Dendritic cell treated with granulocyte-macrophage colony-stimulating factor and Interleukin-4, amounts not matched to agents 40 ng/mL and 50 ng/mL, for 4 days (primary cell): ENCODE data around the gene CFAP20DC.
"Not testable (repeated sequence)": the region's sequence is repeated elsewhere in the genome, so short reads cannot be mapped to it uniquely, and the experiment has no call there.

Experiments used
- H3K27ac Mint-ChIP-seq: one replicate; pipeline ENCODE4 v1.8.0; 2022; ENCODE audit warnings: mild to moderate bottlenecking, mixed read lengths
- H3K27me3 Mint-ChIP-seq: one replicate; pipeline ENCODE4 v1.8.0; 2022; ENCODE audit warnings: mild to moderate bottlenecking, mixed read lengths
- H3K36me3 Mint-ChIP-seq: one replicate; pipeline ENCODE4 v1.8.0; 2022; ENCODE audit warnings: low read depth, mixed read lengths
- H3K4me1 Mint-ChIP-seq: one replicate; pipeline ENCODE4 v1.8.0; 2022; ENCODE audit warnings: low read depth, mixed read lengths
- H3K4me3 Mint-ChIP-seq: one replicate; pipeline ENCODE4 v1.8.0; 2022; ENCODE audit warnings: mild to moderate bottlenecking, moderate library complexity, mixed read lengths
- H3K9me3 Mint-ChIP-seq: one replicate; pipeline ENCODE4 v1.8.0; 2022; ENCODE audit warnings: mixed read lengths
- intact Hi-C: fragments of 100-400 bp; cut with micrococcal nuclease; formaldehyde crosslinking; loops from one replicate; pipeline ENCODE4 v1.15.0; 2022

The CFAP20DC gene

DNA sequence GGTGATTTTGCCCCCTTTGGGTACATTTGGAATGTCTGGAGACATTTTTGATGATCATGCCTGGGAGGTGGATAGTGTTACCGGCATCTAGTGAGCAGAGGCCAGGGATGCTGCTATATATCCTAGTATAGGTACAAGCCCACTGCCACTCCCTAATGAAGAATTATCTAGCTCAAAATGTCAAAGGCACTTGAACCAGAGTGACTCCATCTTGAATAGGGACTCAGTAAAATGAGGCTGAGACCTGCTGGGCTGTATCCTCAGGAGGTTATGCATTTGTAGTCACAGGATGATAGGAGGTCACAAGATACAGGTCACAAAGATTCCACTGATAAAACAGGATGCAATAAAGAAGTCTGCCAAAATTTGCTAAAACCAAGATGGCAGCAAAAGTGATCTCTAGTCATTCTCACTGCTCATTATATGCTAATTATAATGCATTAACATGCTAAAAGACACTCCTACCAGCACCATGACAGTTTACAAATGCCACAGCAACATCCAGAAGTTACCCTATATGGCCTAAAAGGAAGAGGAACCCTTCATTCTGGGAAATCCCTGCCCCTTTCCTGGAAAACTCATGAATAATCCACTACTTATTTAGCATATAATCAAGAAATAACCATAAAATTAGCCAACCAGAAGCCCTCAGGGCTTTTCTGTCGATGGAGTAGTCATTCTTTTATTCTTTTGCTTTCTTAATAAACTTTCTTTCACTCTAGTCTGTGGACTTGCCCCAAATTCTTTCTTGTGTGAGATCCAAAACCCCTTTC is 343.2 kb downstream of the CFAP20DC start:
- H3K27ac Mint-ChIP-seq: no peak overlapping the region
- H3K4me3 Mint-ChIP-seq: no peak overlapping the region
- no peaks in the 10 kb centered on the region for H3K27me3 Mint-ChIP-seq
- no peaks in the 10 kb centered on the region for H3K36me3 Mint-ChIP-seq
- H3K4me1 Mint-ChIP-seq: no peaks in the 10 kb centered on the region
- intact Hi-C loops: no loop called here
- peaks cover 7% of the 10 kb centered on the region for H3K9me3 Mint-ChIP-seq

DNA sequence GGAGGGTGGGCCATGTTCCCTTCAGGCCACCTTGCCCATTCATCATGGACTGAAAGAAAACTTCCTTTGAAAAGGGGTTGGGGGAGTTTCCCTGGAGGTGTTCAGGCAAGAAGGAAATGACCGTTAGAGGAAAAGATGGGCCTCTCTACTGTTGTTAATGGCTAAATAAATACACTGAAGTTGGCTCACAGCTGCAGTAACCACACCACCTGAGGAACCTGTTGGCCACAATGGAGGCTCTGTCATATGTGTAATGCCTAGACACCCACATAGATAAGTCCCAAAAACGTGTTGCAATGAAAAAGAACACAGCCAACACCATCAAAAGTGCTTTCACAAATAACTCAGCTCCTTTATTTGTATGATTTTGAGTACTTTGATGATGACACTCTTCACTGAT is 345.1 kb downstream of the CFAP20DC start:
- no peak overlapping the region for H3K4me3 Mint-ChIP-seq
- intact Hi-C loops: no loop called here
- no peaks in the 10 kb centered on the region for H3K27me3 Mint-ChIP-seq
- no peaks in the 10 kb centered on the region for H3K4me1 Mint-ChIP-seq
- no peak overlapping the region for H3K27ac Mint-ChIP-seq
- H3K9me3 Mint-ChIP-seq: peaks cover 7% of the 10 kb centered on the region
- H3K36me3 Mint-ChIP-seq: no peaks in the 10 kb centered on the region

GRCh38 chr3:58704304-58704703 is 345.5 kb downstream of the CFAP20DC start:
- H3K4me3 Mint-ChIP-seq, H3K27me3 Mint-ChIP-seq, H3K27ac Mint-ChIP-seq, intact Hi-C loops, H3K36me3 Mint-ChIP-seq, H3K9me3 Mint-ChIP-seq, H3K4me1 Mint-ChIP-seq: not testable (repeated sequence)

- Mint-ChIP-seq H3K36me3 (no peaks in the 10 kb centered on the region), H3K27me3 (no peaks in the 10 kb centered on the region), H3K27ac (no peak overlapping the region), H3K4me3 (no peak overlapping the region), H3K9me3 (peaks cover 9% of the 10 kb centered on the region), H3K4me1 (peaks cover 33% of the 10 kb centered on the region)
- intact Hi-C loops: no loop called here
Measured at GRCh38 chr3:58698246-58698645, 351.6 kb downstream of the CFAP20DC start.

DNA sequence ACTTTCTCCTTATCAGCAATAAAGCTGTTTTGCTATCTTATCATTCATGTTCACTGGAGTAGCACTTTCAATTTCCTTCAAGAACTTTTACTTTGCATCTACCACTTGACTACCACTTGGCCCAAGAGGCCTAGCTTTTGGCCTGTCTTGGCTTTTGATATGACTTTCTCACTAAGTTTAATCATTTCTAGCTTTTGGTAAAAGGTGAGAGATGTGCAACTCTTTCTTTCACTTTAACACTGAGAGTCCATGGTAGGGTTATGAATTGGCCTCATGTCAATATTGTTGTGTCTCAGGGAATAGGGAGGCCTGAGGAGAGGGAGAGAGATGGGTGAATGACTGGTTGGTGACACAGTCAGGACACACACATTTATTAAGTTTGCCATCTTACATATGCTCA is 352.3 kb downstream of the CFAP20DC start:
- Mint-ChIP-seq H3K27ac (no peak overlapping the region), H3K4me1 (peaks cover 33% of the 10 kb centered on the region), H3K36me3 (no peaks in the 10 kb centered on the region), H3K9me3 (peaks cover 13% of the 10 kb centered on the region), H3K4me3 (no peak overlapping the region), H3K27me3 (no peaks in the 10 kb centered on the region)
- intact Hi-C loops: no loop called here

GRCh38 chr3:58696813-58697212 is 353.0 kb downstream of the CFAP20DC start:
- Mint-ChIP-seq H3K9me3 (peaks cover 16% of the 10 kb centered on the region), H3K4me1 (peaks cover 33% of the 10 kb centered on the region)
- H3K36me3 Mint-ChIP-seq, H3K27ac Mint-ChIP-seq, H3K4me3 Mint-ChIP-seq, intact Hi-C loops, H3K27me3 Mint-ChIP-seq: not testable (repeated sequence)

GRCh38 chr3:58696093-58696492 is 353.7 kb downstream of the CFAP20DC start:
- no peak overlapping the region for H3K27ac Mint-ChIP-seq
- intact Hi-C loops: no loop called here
- H3K9me3 Mint-ChIP-seq: peaks cover 23% of the 10 kb centered on the region
- no peaks in the 10 kb centered on the region for H3K36me3 Mint-ChIP-seq
- H3K4me1 Mint-ChIP-seq: peaks cover 33% of the 10 kb centered on the region
- H3K27me3 Mint-ChIP-seq: no peaks in the 10 kb centered on the region
- H3K4me3 Mint-ChIP-seq: no peak overlapping the region

DNA sequence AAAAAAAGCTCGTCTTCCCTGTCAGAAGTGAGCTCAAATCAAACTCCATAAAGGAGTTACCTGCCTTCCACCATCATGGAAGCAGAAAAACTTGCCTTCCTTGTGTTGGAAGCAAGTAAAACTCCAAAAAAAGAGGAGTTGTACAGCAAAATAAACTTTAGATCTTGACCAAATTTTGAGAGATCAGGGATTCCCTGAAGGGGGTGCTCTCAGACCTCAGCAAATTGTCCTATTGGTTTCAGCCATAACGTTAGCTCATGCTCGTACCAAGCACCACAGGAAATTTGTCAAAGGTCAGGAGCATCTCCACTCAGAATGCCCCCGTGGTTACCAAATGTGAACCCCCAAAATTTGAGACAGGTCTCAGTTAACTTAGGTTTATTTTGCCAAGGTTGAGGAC is 354.5 kb downstream of the CFAP20DC start:
- H3K27me3 Mint-ChIP-seq, H3K36me3 Mint-ChIP-seq, intact Hi-C loops, H3K4me3 Mint-ChIP-seq: not testable (repeated sequence)
- Mint-ChIP-seq H3K27ac (peak overlapping the region; percentile 48), H3K9me3 (peaks cover 27% of the 10 kb centered on the region), H3K4me1 (peaks cover 33% of the 10 kb centered on the region)

DNA sequence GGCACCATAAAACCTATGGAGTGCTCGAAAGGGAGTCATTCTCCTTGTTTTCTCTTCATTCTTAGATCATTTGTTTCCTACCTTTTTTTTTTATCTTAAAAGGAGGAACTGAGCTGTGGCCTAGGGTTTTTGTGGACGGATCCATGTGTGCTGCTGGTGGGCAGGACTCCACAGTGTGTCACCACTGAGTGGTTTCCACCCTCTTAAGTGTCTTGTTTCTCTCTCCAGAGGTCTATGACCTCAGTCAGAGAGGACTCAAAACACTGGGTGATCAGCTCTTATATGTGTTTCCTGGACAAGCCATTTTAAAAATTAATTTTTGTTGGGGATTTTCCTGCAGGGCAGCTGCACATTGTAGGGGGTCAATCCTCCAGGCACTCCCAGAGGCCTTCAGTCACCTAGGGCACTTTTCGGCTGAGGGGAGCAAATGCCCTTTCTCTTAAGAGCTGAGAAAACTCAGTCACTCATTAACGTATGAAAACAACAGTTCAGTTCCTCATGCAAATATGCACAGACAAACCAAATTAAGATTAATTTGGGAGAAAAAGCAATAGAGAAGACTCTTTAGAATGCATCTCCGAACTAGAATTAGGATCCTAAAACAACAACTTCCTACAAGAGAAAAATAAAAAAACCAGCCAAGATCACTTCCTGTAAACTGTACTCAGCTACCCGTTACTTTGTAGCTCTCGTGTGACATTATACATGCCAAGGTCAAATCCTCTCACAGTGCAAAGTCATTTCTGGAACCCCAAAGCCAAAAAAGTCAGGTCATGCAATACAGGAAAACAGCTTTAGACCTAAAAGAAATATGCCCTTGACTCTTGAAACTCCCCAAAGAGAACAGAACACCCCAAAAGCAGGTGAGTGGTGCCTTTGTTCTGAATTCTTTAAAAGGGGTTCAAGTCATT is 355.6 kb downstream of the CFAP20DC start:
- Mint-ChIP-seq H3K36me3 (no peaks in the 10 kb centered on the region), H3K9me3 (peaks cover 38% of the 10 kb centered on the region), H3K27me3 (no peaks in the 10 kb centered on the region), H3K4me1 (peaks cover 30% of the 10 kb centered on the region), H3K27ac (peak overlapping the region; percentile 77), H3K4me3 (no peak overlapping the region)
- intact Hi-C loops: no loop called here

- Mint-ChIP-seq H3K4me3 (no peak overlapping the region), H3K9me3 (peaks cover 41% of the 10 kb centered on the region), H3K27me3 (no peaks in the 10 kb centered on the region), H3K36me3 (no peaks in the 10 kb centered on the region), H3K4me1 (peaks cover 15% of the 10 kb centered on the region), H3K27ac (no peak overlapping the region)
- intact Hi-C loops: no loop called here
Measured at GRCh38 chr3:58692484-58692883, 357.3 kb downstream of the CFAP20DC start.
